Left colon (tissue), 2 donors: ENCODE data around the gene CNGB1. TPM values are rescaled to one million over a fixed set of nuclear protein-coding genes. Genes with fewer than 3 reads are reported as not detected.

ENCODE experiments used
- ATAC-seq: fragments of 200-7000 bp; cut with Tn5 transposase; one replicate; pipeline ENCODE4 v1.9.1; 2020; ENCODE audit warnings: mild to moderate bottlenecking, moderate library complexity
- DNase-seq, 2 donors: peaks; one replicate each; pipeline ENCODE4 v3.0.0-alpha.2; 2020
- intact Hi-C, 2 donors: fragments of 100-400 bp; cut with DNase I in 1 of 2; cut with micrococcal nuclease in 1 of 2; formaldehyde crosslinking; loops; one replicate each; pipeline versions ENCODE4 v1.11.2 to v1.14.0; 2022; cut with DNase I, micrococcal nuclease
- total RNA-seq, 2 donors: library from RNA; stranded (reverse); fragmentation: NEBNext Ultra II Directional; extraction: Animal tissue kit (Norgen Biotek cat#: 25700); gene quantifications; one replicate each; pipeline ENCODE4 v1.2.1, GENCODE V29; 2021
- donor health status: DM: no; HTN: no; CAD: no.
- donor health status: DM: yes; HTN: yes; CAD: no.

CNGB1 gene
- total RNA-seq, 2 donors from 2014 or later: 0.17 to 0.49 TPM

DNA sequence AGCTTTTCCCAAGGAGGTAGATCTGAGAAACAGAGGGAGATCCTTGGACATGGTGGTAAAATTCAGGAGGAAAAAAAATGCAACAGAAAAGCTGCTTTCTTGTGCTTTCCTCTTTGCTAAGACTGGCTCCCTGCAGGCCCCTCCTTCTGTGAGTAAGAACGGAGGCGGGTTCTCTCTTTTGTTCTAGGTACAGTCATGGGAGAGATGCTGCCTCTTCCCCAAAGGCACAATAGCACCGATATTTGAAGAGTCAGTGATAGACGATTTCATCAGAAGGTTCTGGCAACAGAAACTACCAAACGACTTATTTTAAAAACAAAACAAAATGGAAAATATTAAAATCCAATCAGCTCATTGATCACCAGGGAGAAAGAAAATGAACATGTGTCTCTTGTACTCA lies 136.0 kb downstream of the CNGB1 start:
- ATAC-seq: no peak
- DNase-seq: no peak
- intact Hi-C loops: no loop called here

Other genes starting within 250 kb of the CNGB1 start
- gene KATNB1, start 235.4 kb downstream of the CNGB1 start, total RNA-seq: 10 to 100 TPM; 17.2 to 18.1 TPM
- gene KIFC3, start 168.6 kb downstream of the CNGB1 start, total RNA-seq: 1 to 10 TPM; 4.3 to 5.6 TPM
- 1 to 10 TPM; 5.0 to 7.9 TPM for gene ZNF319, start 29.5 kb upstream of the CNGB1 start, total RNA-seq
- 10 to 100 TPM; 42.6 to 43.8 TPM for gene USB1, start 30.3 kb upstream of the CNGB1 start, total RNA-seq
- 100 to 1,000 TPM; 113 to 127 TPM for gene MMP15, start 54.6 kb upstream of the CNGB1 start, total RNA-seq
- 10 to 100 TPM; 18.1 to 20.9 TPM for gene CFAP20, start 158.3 kb upstream of the CNGB1 start, total RNA-seq
- gene CSNK2A2, start 227.0 kb upstream of the CNGB1 start, total RNA-seq: 10 to 100 TPM; 47.5 to 53.8 TPM